HG03103 (cell line): ENCODE data around the gene VSIG10.
"Not testable (repeated sequence)": the region's sequence is repeated elsewhere in the genome, so short reads cannot be mapped to it uniquely, and the experiment has no call there.

Source experiments
- ATAC-seq: cut with Tn5 transposase; IDR thresholded peaks from one replicate; pipeline ENCODE4 v1.9.1; 2021; ENCODE audit warnings: low read depth; ENCODE audit not compliant: unreplicated experiment

Gene VSIG10, protein sequence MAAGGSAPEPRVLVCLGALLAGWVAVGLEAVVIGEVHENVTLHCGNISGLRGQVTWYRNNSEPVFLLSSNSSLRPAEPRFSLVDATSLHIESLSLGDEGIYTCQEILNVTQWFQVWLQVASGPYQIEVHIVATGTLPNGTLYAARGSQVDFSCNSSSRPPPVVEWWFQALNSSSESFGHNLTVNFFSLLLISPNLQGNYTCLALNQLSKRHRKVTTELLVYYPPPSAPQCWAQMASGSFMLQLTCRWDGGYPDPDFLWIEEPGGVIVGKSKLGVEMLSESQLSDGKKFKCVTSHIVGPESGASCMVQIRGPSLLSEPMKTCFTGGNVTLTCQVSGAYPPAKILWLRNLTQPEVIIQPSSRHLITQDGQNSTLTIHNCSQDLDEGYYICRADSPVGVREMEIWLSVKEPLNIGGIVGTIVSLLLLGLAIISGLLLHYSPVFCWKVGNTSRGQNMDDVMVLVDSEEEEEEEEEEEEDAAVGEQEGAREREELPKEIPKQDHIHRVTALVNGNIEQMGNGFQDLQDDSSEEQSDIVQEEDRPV

GRCh38 chr12:118103601-118104382, at the start of gene VSIG10:
TSS of gene VSIG10 (minus strand) at chr12:118104011. CDS start at chr12:118103671, 340 bp downstream.
- ATAC-seq = no peak

DNA sequence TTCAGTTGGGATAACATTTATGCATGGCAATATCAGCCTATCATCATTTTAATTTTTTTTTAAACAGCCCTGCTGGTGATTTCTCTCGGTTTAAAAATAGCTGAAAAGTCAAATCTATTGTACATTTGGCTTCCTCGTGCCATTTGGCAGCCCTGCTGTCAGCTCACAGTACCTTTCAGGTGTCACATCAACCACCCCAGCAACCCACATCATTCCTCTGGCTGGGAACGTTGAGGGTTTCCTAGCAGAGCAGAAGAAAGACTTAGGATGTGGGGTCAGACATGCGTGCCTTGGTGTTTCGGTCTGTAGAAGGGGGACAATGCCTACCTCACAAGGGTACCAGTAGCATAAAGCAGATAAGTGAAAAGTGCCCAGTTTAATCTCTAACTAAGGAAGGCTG, 47.9 kb upstream of the VSIG10 start:
- ATAC-seq = no peak

DNA sequence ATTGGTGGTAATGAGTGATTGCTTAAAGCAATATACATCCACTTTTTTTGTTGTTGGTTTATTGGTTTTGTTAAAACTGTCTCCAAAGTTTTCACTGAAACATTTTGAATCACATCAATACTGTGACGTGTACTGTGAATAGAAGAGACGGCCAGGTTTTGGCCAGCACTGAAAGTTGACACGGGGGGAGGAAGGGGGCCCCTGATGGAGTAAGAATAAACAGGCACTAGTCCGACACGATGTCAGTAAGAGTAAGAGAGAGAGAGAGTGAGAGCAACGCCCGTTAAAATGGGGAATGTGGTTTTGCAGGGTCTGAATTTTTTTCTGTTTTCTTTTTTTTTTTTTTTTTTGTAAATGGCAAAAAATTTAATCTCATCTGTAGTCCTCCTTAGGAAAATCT, 46.8 kb upstream of the VSIG10 start:
- ATAC-seq = no peak

GRCh38 chr12:118148287-118148686, 44.5 kb upstream of the VSIG10 start:
- no peak for ATAC-seq

DNA sequence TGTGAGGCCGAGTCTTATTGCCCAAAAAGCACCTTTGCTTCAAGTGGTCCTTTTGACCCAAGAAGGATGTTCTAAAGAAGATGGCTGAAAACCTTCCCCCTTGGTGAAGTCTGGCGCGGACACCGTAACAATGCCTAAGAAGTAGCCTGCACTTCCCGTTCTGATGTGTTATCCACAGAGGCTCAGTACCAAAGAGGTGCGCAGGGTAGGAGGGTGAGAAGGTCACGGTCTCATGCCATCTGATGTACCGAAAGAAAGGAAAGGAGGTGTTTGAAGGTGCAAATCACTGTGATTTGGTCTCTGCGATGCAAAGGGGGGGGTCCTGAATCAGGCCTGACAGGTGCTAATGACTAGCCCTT, 42.0 kb upstream of the VSIG10 start:
- ATAC-seq = no peak

- ATAC-seq = peak; percentile 78
Measured at GRCh38 chr12:118145113-118145797, 41.4 kb upstream of the VSIG10 start.

- no peak for ATAC-seq
Measured at GRCh38 chr12:118144499-118144898, 40.7 kb upstream of the VSIG10 start.

DNA sequence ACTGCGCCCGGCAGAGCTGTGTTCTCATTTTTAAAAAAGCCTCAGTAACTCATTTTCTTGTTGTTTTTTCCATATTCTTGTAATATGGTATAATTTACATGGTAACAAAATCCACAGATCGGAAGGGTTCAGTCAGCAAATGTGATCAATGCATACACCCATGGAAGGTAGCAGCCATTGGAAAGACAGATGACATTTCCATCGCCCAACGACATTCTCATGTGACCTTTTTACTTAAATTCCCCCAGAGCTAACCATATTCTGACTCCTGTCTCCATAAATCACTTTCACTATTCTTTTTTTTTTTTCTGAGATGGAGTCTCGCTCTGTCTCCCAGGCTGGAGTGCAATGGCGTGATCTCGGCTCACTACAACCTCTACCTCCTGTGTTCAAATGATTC, 37.0 kb upstream of the VSIG10 start:
- no peak for ATAC-seq

- no peak for ATAC-seq
Measured at GRCh38 chr12:118137148-118137678, 33.4 kb upstream of the VSIG10 start.

- no peak for ATAC-seq
Measured at GRCh38 chr12:118136559-118137003, 32.8 kb upstream of the VSIG10 start.

GRCh38 chr12:118135788-118136558, 32.2 kb upstream of the VSIG10 start, which contains the start of gene PEBP1:
TSS of gene PEBP1 (plus strand) at chr12:118136124. CDS start at chr12:118136210, 86 bp downstream.
- ATAC-seq = peak; percentile 99

- not testable (repeated sequence) for ATAC-seq
Measured at GRCh38 chr12:118129436-118129835, 25.6 kb upstream of the VSIG10 start.

DNA sequence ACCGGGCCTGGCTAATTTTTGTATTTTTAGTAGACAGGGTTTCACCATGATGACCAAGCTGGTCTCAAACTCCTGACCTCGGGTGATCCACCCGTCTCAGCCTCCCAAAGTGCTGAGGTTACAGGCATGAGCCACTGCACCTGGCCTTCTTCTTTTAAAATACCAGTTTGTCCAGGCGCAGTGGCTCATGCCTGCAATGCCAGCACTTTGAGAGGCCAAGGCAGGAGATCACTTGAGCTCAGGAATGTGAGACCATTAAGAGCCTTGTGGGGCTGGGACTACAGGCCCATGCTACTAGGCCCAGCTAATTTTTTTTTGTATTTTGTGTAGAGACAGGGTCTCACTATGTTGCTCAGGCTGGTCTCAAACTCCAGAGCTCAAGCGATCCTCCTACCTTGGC, 24.1 kb upstream of the VSIG10 start:
- no peak for ATAC-seq

DNA sequence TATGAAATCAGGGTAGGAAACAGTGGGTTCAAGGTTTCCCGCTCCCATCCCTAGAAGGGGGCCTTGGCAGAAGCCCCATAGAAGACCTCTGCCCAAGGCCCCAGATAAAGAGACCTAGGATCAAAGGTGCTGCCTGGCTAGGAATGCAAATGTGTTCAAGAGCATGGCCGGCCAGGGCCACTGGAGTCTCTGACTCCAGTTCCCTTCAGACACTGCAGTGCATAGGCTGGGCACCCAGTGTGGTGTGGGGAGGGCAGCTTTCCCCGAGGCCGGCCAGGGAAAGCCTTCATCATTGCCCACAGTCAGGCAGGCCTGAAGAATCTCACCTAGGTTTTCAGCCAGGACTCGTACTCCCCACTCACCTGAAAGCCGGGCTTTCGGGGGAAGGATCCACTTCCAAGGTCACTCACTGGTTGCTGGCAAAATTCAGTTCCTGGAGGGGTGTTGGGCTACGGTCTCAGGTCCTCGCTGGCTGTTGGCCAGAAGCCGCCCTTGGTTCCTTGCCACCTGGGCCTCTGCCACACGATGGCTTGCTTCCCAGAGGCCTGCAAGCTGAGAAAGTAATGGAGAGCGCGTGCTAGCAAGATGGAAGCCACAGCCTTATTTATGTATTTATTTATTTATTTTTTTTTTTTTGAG, 22.4 kb upstream of the VSIG10 start:
- no peak for ATAC-seq

- no peak for ATAC-seq
Measured at GRCh38 chr12:118125743-118126118, 21.9 kb upstream of the VSIG10 start.

- no peak for ATAC-seq
Measured at GRCh38 chr12:118124333-118124874, 20.6 kb upstream of the VSIG10 start.

- ATAC-seq = no peak
Measured at GRCh38 chr12:118122264-118122663, 18.5 kb upstream of the VSIG10 start.

DNA sequence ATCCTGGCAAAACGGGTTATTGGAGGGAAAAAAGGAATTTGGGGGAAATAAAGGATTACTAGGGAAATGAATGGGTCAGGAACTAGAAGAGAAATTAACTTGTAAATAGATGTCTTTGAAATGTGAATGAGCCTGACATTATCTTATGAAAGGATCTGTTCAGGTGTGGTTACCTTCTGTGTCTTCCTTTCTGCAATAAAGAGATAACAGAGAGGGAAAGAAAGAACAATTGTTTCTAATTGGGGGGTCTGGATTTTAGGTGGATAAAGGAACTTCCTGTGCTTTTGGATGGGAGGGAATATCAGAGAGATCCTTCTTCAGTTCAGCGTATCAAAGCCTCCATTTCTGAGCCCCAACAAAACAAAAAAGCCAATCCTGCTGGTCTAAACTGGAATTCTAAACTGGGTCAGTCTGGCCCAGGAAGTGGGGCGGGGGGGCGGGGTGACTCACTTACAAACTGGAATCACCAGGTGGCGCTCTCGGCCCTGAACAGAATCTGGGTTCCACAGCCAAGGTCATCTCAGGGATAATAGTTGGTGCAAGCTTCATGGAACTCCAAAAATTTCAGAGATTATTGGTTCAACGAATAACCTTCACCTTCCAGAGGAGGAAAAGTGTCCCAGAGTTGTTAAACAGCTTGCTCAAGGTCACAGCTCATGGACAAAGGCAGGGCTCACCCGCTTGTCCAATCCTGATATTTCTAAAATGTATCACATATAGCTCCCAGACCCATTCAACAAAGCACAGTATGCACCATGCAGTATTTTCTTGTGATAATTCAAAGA, 17.0 kb upstream of the VSIG10 start:
- ATAC-seq = peak; percentile 65
